ENCODE measurements around the gene ENG.
"Not testable (repeated sequence)": the region's sequence is repeated elsewhere in the genome, so short reads cannot be mapped to it uniquely, and the experiment has no call there.

DNA sequence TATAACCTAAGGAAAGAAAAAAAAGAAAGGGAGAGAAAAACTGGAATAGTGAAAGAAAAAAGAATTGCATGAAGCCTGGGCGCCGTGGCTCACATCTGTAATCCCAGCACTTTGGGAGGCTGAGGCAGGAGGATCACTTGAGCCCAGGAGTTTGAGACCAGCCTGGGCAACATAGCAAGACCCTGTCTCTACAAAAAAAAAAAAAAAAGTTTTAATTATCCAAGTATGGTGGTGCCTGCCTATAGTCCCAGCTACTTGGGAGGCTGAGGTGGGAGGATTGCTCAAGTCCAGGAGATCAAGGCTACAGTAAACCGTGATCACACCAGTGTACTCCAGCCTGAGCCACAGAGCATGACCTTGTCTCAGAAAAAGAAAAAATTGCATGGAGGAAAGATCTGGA, 27.3 kb upstream of the ENG start:
- TF ChIP-seq, protein P1, sequence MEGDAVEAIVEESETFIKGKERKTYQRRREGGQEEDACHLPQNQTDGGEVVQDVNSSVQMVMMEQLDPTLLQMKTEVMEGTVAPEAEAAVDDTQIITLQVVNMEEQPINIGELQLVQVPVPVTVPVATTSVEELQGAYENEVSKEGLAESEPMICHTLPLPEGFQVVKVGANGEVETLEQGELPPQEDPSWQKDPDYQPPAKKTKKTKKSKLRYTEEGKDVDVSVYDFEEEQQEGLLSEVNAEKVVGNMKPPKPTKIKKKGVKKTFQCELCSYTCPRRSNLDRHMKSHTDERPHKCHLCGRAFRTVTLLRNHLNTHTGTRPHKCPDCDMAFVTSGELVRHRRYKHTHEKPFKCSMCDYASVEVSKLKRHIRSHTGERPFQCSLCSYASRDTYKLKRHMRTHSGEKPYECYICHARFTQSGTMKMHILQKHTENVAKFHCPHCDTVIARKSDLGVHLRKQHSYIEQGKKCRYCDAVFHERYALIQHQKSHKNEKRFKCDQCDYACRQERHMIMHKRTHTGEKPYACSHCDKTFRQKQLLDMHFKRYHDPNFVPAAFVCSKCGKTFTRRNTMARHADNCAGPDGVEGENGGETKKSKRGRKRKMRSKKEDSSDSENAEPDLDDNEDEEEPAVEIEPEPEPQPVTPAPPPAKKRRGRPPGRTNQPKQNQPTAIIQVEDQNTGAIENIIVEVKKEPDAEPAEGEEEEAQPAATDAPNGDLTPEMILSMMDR (IDR thresholded peaks at IDR 0.05) = not testable (repeated sequence)
- not testable (repeated sequence) for TF ChIP-seq EZH2 (IDR thresholded peaks at IDR 0.05)

Measured in neural progenitor cell (in vitro differentiated cells).